ENCODE results near the gene LPIN2.

- TF ChIP-seq CTCF (IDR thresholded peaks at IDR 0.05; ENCODE audit: insufficient read depth, low read length) (no peak), POLR2AphosphoS5 (IDR thresholded peaks at IDR 0.05; ENCODE audit: low read depth) (no peak), GABPA (IDR thresholded peaks at IDR 0.05; ENCODE audit: low read depth) (no peak)
Measured at GRCh38 chr18:2968606-2969005, 44.3 kb downstream of the LPIN2 start.

Measured in HL-60 (cell line).